OCI-LY7 (cell line): ENCODE results near the gene UBAC1. TPM values are rescaled to one million over a fixed set of nuclear protein-coding genes. Genes with fewer than 3 reads are reported as not detected.

Experiments used
- BruUV-seq: library from RNA; stranded (reverse); fragments of 400-500 nt; replicated peaks from 2 replicates; lab custom pipeline; 2021; lab: Mats Ljungman, UMichigan
- CTCF ChIA-PET: fragments of 300-600 bp; sonication (Branson Sonifier 250); formaldehyde crosslinking; loops from one replicate; lab custom pipeline; 2022; ENCODE audit warnings: antibody characterized with exemption; ENCODE audit not compliant: unreplicated experiment; lab: Charles Lee
- POLR2A ChIA-PET: fragments of 300-600 bp; sonication (Branson Sonifier 250); formaldehyde crosslinking; loops from one replicate; lab custom pipeline; 2022; ENCODE audit warnings: antibody characterized with exemption; lab: Charles Lee
- DNase-seq: peaks from one replicate; pipeline ENCODE4 v3.0.0-alpha.2; 2015; ENCODE audit warnings: low spot score
- H2AFZ ChIP-seq: fragments of 200-600 bp; sonication (generic), shearing (Covaris generic); 2 replicates; pipeline ENCODE4 v1.6.1; 2014; ENCODE audit warnings: mild to moderate bottlenecking, antibody characterized with exemption, low read length, moderate library complexity
- H3K27ac ChIP-seq: fragments of 200-600 bp; sonication (generic); 2 replicates; pipeline ENCODE4 v1.5.1; 2014; ENCODE audit warnings: mixed run types, low read depth, mild to moderate bottlenecking, moderate library complexity, low read length, inconsistent platforms; ENCODE audit not compliant: poor library complexity, severe bottlenecking
- H3K36me3 ChIP-seq: fragments of 200-600 bp; sonication (generic); 2 replicates; pipeline ENCODE4 v1.6.1; 2014; ENCODE audit warnings: mild to moderate bottlenecking, antibody characterized with exemption, low read length, moderate library complexity, mixed read lengths; ENCODE audit not compliant: insufficient read depth
- H3K4me1 ChIP-seq: fragments of 200-600 bp; sonication (generic); 2 replicates; pipeline ENCODE4 v1.5.1; 2014; ENCODE audit warnings: mild to moderate bottlenecking, low read length; ENCODE audit not compliant: insufficient read depth, poor library complexity, severe bottlenecking
- H3K4me2 ChIP-seq: fragments of 200-600 bp; sonication (generic); 2 replicates; pipeline ENCODE4 v1.6.1; 2014; ENCODE audit warnings: mild to moderate bottlenecking, low read length
- H3K4me3 ChIP-seq: fragments of 200-600 bp; sonication (generic); 2 replicates; pipeline ENCODE4 v1.5.1; 2014; ENCODE audit warnings: mild to moderate bottlenecking, low read depth, low read length; ENCODE audit not compliant: poor library complexity, severe bottlenecking
- H3K79me2 ChIP-seq: fragments of 200-600 bp; sonication (generic); 2 replicates; pipeline ENCODE4 v1.6.1; 2016; ENCODE audit warnings: low read depth, mild to moderate bottlenecking, low read length, moderate library complexity, mixed read lengths; ENCODE audit not compliant: insufficient read depth
- H3K9me2 ChIP-seq: fragments of 200-600 bp; sonication (generic); 2 replicates; pipeline ENCODE4 v1.6.1; 2016; ENCODE audit warnings: mild to moderate bottlenecking, low read length, mixed read lengths; ENCODE audit not compliant: insufficient read depth
- H3K9me3 ChIP-seq: fragments of 200-600 bp; sonication (generic); 2 replicates; pipeline ENCODE4 v1.6.1; 2014; ENCODE audit warnings: mild to moderate bottlenecking, mixed run types, low read length, mixed read lengths
- H4K20me1 ChIP-seq: fragments of 200-600 bp; sonication (generic); 2 replicates; pipeline ENCODE4 v1.6.1; 2014; ENCODE audit warnings: mild to moderate bottlenecking, antibody characterized with exemption, low read length, moderate library complexity, mixed read lengths; ENCODE audit not compliant: insufficient read depth
- EZH2phosphoT487 ChIP-seq: fragments of 200-600 bp; sonication (generic); IDR thresholded peaks from 2 replicates; pipeline ENCODE4 v1.6.1; 2018; ENCODE audit warnings: low read depth, borderline replicate concordance, mild to moderate bottlenecking, mixed run types, antibody characterized with exemption, low read length, moderate library complexity, mixed read lengths
- intact Hi-C: fragments of 100-400 bp; cut with micrococcal nuclease; formaldehyde crosslinking; loops from one replicate; pipeline ENCODE4 v1.10.0; 2022; ENCODE audit not compliant: unreplicated experiment
- total RNA-seq, 2 experiments: library from RNA; depleted of rRNA in 1 of 2; stranded (reverse); fragments of >200 nt in 1 of 2; shearing (Covaris generic) in 1 of 2; gene quantifications; 2 replicates each; pipeline ENCODE4 v1.2.3, GENCODE V29; 2014 to 2022
- TF ChIP-seq, protein P1 (sequence below): fragments of 200-600 bp; sonication (generic); conservative IDR thresholded peaks from 2 replicates; pipeline ENCODE4 v1.5.1; 2014; ENCODE audit warnings: mild to moderate bottlenecking, antibody characterized with exemption, low read length, moderate library complexity, mixed read lengths

UBAC1 gene
- total RNA-seq, 2 experiments from 2014 or later: 42.3 to 59.2 TPM

DNA sequence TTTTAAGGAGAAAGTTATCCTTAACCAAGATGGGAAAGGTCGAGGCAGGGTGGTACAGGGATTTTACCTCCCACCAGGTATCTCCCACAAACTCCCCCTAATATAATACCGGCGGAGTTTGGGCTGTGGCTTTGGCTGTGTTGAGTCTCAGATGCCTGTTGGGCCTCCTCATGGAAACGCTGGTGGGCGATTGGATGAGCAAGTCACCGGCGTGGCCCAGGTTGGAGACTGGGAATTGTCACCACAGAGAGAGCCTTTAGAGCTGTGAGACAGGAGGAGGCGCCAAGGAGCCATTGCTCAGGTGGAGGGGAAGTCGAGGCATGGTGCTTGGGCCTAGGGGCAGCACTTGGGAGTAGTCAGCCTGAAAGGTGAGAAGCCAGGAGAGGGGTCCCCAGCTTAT, 50.4 kb downstream of the UBAC1 start:
- Histone ChIP-seq H3K9me2 (no peaks in the 10 kb centered on the region), H4K20me1 (peaks cover 6% of the 10 kb centered on the region; the same call in 1 of the 2 replicates), H3K4me3 (no peak overlapping the region), H3K79me2 (peaks cover 23% of the 10 kb centered on the region), H3K36me3 (peaks cover 48% of the 10 kb centered on the region), H3K9me3 (peaks cover 13% of the 10 kb centered on the region; the same call in 1 of the 2 replicates), H3K27ac (no peak overlapping the region), H3K4me1 (peaks cover 28% of the 10 kb centered on the region), H2AFZ (no peak overlapping the region), H3K4me2 (no peak overlapping the region)
- intact Hi-C loops: no loop called here
- TF ChIP-seq, protein P1, sequence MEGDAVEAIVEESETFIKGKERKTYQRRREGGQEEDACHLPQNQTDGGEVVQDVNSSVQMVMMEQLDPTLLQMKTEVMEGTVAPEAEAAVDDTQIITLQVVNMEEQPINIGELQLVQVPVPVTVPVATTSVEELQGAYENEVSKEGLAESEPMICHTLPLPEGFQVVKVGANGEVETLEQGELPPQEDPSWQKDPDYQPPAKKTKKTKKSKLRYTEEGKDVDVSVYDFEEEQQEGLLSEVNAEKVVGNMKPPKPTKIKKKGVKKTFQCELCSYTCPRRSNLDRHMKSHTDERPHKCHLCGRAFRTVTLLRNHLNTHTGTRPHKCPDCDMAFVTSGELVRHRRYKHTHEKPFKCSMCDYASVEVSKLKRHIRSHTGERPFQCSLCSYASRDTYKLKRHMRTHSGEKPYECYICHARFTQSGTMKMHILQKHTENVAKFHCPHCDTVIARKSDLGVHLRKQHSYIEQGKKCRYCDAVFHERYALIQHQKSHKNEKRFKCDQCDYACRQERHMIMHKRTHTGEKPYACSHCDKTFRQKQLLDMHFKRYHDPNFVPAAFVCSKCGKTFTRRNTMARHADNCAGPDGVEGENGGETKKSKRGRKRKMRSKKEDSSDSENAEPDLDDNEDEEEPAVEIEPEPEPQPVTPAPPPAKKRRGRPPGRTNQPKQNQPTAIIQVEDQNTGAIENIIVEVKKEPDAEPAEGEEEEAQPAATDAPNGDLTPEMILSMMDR: no peak
- TF ChIP-seq EZH2phosphoT487: no peak
- no TSS peak for BruUV-seq
- CTCF ChIA-PET: no interaction called here
- DNase-seq: no peak
- POLR2A ChIA-PET: no interaction called here

DNA sequence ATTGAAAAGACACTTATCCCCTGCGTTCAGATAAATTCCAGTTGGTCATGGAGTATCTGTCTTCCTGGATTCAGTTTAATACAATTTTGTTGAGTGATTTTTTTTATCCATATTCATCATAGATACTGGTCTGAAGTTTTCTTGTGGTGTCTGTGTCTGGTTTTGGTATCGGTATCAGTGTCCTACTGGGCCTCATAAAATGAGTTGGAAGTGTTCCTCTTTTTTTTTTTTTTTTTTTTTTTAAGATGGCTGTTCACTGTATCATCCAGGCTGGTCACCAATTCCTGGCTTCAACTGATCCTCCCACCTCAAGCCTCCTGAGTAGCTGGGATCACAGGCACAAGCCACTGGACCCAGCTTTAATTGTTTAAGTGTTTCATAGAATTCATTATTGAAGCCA, 51.0 kb downstream of the UBAC1 start:
- H3K27ac ChIP-seq: no peak overlapping the region
- H3K4me1 ChIP-seq: peaks cover 33% of the 10 kb centered on the region
- peak overlapping the region; percentile 20; the same call in 1 of the 2 replicates for H3K4me2 ChIP-seq
- H3K36me3 ChIP-seq: peaks cover 43% of the 10 kb centered on the region
- H4K20me1 ChIP-seq: peaks cover 12% of the 10 kb centered on the region; the same call in 1 of the 2 replicates
- POLR2A ChIA-PET: no interaction called here
- peaks cover 28% of the 10 kb centered on the region for H3K79me2 ChIP-seq
- no peaks in the 10 kb centered on the region for H3K9me2 ChIP-seq
- no TSS peak for BruUV-seq
- CTCF ChIA-PET: no interaction called here
- H2AFZ ChIP-seq: no peak overlapping the region
- no peak for DNase-seq
- H3K9me3 ChIP-seq: peaks cover 8% of the 10 kb centered on the region; the same call in 1 of the 2 replicates
- H3K4me3 ChIP-seq: no peak overlapping the region
- intact Hi-C loops: no loop called here
- TF ChIP-seq, protein P1: no peak
- no peak for TF ChIP-seq EZH2phosphoT487

DNA sequence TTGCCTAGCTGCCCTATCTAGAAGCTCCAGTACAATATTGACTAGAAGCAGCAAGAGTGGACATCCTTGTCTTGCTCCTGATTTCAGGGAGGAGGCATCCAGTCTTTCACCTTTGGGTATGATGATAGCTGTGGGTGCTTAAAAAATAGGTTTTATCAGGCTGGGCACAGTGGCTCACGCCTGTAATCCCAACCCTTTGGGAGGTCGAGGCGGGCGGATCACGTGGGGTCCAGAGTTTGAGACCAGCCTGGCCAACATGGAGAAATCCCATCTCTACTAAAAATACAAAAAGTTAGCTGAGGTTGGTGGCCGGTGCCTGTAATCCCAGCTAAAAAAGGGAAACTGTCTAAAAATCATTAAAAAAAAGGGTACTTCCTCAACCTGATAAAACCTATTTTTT, 51.8 kb downstream of the UBAC1 start:
- peaks cover 37% of the 10 kb centered on the region for H3K79me2 ChIP-seq

More for the DNA sequence above, 51.8 kb downstream of the UBAC1 start:
- peaks cover 40% of the 10 kb centered on the region for H3K36me3 ChIP-seq
- CTCF ChIA-PET: no interaction called here
- peaks cover 16% of the 10 kb centered on the region; the same call in 1 of the 2 replicates for H4K20me1 ChIP-seq
- no peak overlapping the region for H2AFZ ChIP-seq
- H3K9me2 ChIP-seq: no peaks in the 10 kb centered on the region
- no TSS peak for BruUV-seq
- H3K27ac ChIP-seq: no peak overlapping the region
- peak overlapping the region; percentile 81 for H3K4me3 ChIP-seq
- peak overlapping the region; percentile 76 for H3K4me2 ChIP-seq
- H3K4me1 ChIP-seq: peaks cover 38% of the 10 kb centered on the region
- TF ChIP-seq, protein P1: no peak
- no peak for TF ChIP-seq EZH2phosphoT487
- POLR2A ChIA-PET: no interaction called here
- H3K9me3 ChIP-seq: no peaks in the 10 kb centered on the region
- intact Hi-C loops: loop anchor here (5.0 kb wide), 1 partner anchor 47 kb away; no protein-coding TSS in a partner anchor
- no peak for DNase-seq
